Mesenchymal stem cell (in vitro differentiated cells and primary cell): ENCODE results near the gene PLIN3.
A peak's percentile ranks its signal among the peaks of the same experiment; 100 is the strongest.
"Not testable (repeated sequence)": the region's sequence is repeated elsewhere in the genome, so short reads cannot be mapped to it uniquely, and the experiment has no call there.

Experiments used
- DNase-seq: peaks from one replicate; pipeline ENCODE4 v3.0.0-alpha.2; 2013
- H2AFZ ChIP-seq: one replicate; pipeline ENCODE4 v1.6.1; 2013; ENCODE audit warnings: low read depth, mild to moderate bottlenecking, control low read depth, inconsistent platforms, low read length, moderate library complexity
- H2AK5ac ChIP-seq: 2 replicates; pipeline ENCODE4 v1.6.1; 2013; ENCODE audit warnings: low read length, moderate library complexity, mild to moderate bottlenecking, inconsistent platforms; ENCODE audit not compliant: severe bottlenecking
- H2BK120ac ChIP-seq: one replicate; pipeline ENCODE4 v1.6.1; 2013; ENCODE audit warnings: low read depth, mild to moderate bottlenecking, inconsistent platforms, low read length, moderate library complexity
- H2BK12ac ChIP-seq, 2 experiments: one replicate each; pipeline ENCODE4 v1.6.1; 2013; ENCODE audit warnings: inconsistent platforms in 2 of 2, low read length in 2 of 2, mild to moderate bottlenecking in 2 of 2, moderate library complexity in 2 of 2, control low read depth in 1 of 2
- H2BK15ac ChIP-seq: one replicate; pipeline ENCODE4 v1.6.1; 2013; ENCODE audit warnings: mild to moderate bottlenecking, low read depth, inconsistent platforms; ENCODE audit not compliant: poor library complexity, severe bottlenecking
- H2BK5ac ChIP-seq: 2 replicates; pipeline ENCODE4 v1.6.1; 2013; ENCODE audit warnings: low read depth, mild to moderate bottlenecking, low read length, control low read depth, inconsistent platforms; ENCODE audit not compliant: poor library complexity, severe bottlenecking
- H3K14ac ChIP-seq, 2 experiments: one replicate each; pipeline ENCODE4 v1.6.1; 2013; ENCODE audit warnings: inconsistent platforms in 2 of 2, low read length in 2 of 2, control low read depth in 1 of 2, mild to moderate bottlenecking in 1 of 2, moderate library complexity in 1 of 2
- H3K18ac ChIP-seq, 2 experiments: one replicate each; pipeline ENCODE4 v1.6.1; 2013; ENCODE audit warnings: inconsistent platforms in 2 of 2, low read length in 2 of 2, control low read depth in 1 of 2, low read depth in 1 of 2, mild to moderate bottlenecking in 1 of 2
- H3K23ac ChIP-seq, 2 experiments: one replicate each; pipeline ENCODE4 v1.6.1; 2013; ENCODE audit warnings: inconsistent platforms in 2 of 2, low read length in 2 of 2, mild to moderate bottlenecking in 2 of 2, moderate library complexity in 2 of 2, control low read depth in 1 of 2
- H3K27ac ChIP-seq: 2 replicates; pipeline ENCODE4 v1.5.1; 2013; ENCODE audit warnings: mild to moderate bottlenecking, moderate library complexity, low read length, control low read depth, inconsistent platforms; ENCODE audit not compliant: poor library complexity, severe bottlenecking
- H3K27me3 ChIP-seq, 2 experiments: 2 replicates each; pipeline versions ENCODE4 v1.6.1 to v1.7.0; 2013; ENCODE audit warnings: low read length in 2 of 2, mild to moderate bottlenecking in 2 of 2, moderate library complexity in 2 of 2, control low read depth in 1 of 2, inconsistent platforms in 1 of 2; ENCODE audit not compliant: control insufficient read depth in 1 of 2, insufficient read depth in 1 of 2
- H3K36me3 ChIP-seq, 2 experiments: 2 replicates each; pipeline versions ENCODE4 v1.6.1 to v1.7.0; 2013; ENCODE audit warnings: low read length in 2 of 2, control low read depth in 1 of 2, inconsistent platforms in 1 of 2, low read depth in 1 of 2, mild to moderate bottlenecking in 1 of 2; ENCODE audit not compliant: insufficient read depth in 2 of 2, control insufficient read depth in 1 of 2
- H3K4ac ChIP-seq, 2 experiments: one replicate each; pipeline ENCODE4 v1.6.1; 2013; ENCODE audit warnings: inconsistent platforms in 2 of 2, low read length in 2 of 2, mild to moderate bottlenecking in 2 of 2, moderate library complexity in 2 of 2, control low read depth in 1 of 2, low read depth in 1 of 2
- H3K4me1 ChIP-seq: 2 replicates; pipeline ENCODE4 v1.6.1; 2013; ENCODE audit warnings: low read depth, low read length, control low read depth; ENCODE audit not compliant: control insufficient read depth, insufficient read depth
- H3K4me2 ChIP-seq: 2 replicates; pipeline ENCODE4 v1.6.1; 2013; ENCODE audit warnings: low read length, mild to moderate bottlenecking, inconsistent platforms; ENCODE audit not compliant: poor library complexity, severe bottlenecking
- H3K4me3 ChIP-seq, 2 experiments: 2 replicates each; pipeline versions ENCODE4 v1.5.1 to v1.7.0; 2013; ENCODE audit warnings: low read length in 2 of 2, mild to moderate bottlenecking in 2 of 2, control low read depth in 1 of 2, low read depth in 1 of 2; ENCODE audit not compliant: insufficient read depth in 1 of 2
- H3K79me1 ChIP-seq: replicated peaks from 2 replicates; pipeline ENCODE4 v1.6.1; 2013; ENCODE audit warnings: mild to moderate bottlenecking, control low read depth, low read length, inconsistent platforms; ENCODE audit not compliant: poor library complexity, severe bottlenecking
- H3K9ac ChIP-seq: 2 replicates; pipeline ENCODE4 v1.7.0; 2013; ENCODE audit warnings: mild to moderate bottlenecking, low read length, moderate library complexity
- H3K9me3 ChIP-seq: 2 replicates; pipeline ENCODE4 v1.7.0; 2013; ENCODE audit warnings: mild to moderate bottlenecking, low read length; ENCODE audit not compliant: control insufficient read depth
- H4K8ac ChIP-seq: one replicate; pipeline ENCODE4 v1.6.1; 2013; ENCODE audit warnings: inconsistent platforms, mild to moderate bottlenecking, low read length, moderate library complexity
- H4K91ac ChIP-seq: one replicate; pipeline ENCODE4 v1.6.1; 2013; ENCODE audit warnings: mild to moderate bottlenecking, low read length, inconsistent platforms
- WGBS: methylation state at CpG from one replicate; pipeline ENCODE4 v1.1.7; 2013; ENCODE audit warnings: mixed read lengths; 5-methylcytosine and 5-hydroxymethylcytosine counted together

The PLIN3 gene

GRCh38 chr19:4849019-4849418, 18.4 kb downstream of the PLIN3 start:
- no peak overlapping the region for H4K91ac ChIP-seq
- no peak for DNase-seq
- H3K4me3 ChIP-seq, result no peak overlapping the region
- H2BK120ac ChIP-seq, result no peak overlapping the region
- no peak overlapping the region for H3K4me2 ChIP-seq
- no peak overlapping the region for H3K18ac ChIP-seq
- H3K27me3 ChIP-seq, result no peaks in the 10 kb centered on the region
- no peak overlapping the region for H3K27ac ChIP-seq
- no peak overlapping the region for H2AK5ac ChIP-seq
- peaks cover 31% of the 10 kb centered on the region for H3K4me1 ChIP-seq
- H3K36me3 ChIP-seq, result peaks cover 76 to 86% of the 10 kb centered on the region in 2 experiments
- H3K79me1 ChIP-seq, result peaks cover 11% of the 10 kb centered on the region
- no peak overlapping the region for H2BK15ac ChIP-seq
- no peak overlapping the region for H2AFZ ChIP-seq
- no peak overlapping the region for H3K14ac ChIP-seq
- no peak overlapping the region for H2BK12ac ChIP-seq
- WGBS, result 98% methylated on average over 7 of the region's 7 CpGs
- H3K9me3 ChIP-seq, result no peaks in the 10 kb centered on the region
- H4K8ac ChIP-seq, result no peak overlapping the region
- H2BK5ac ChIP-seq, result no peak overlapping the region
- H3K4ac ChIP-seq, result no peak overlapping the region
- no peak overlapping the region for H3K23ac ChIP-seq
- H3K9ac ChIP-seq, result no peak overlapping the region

DNA sequence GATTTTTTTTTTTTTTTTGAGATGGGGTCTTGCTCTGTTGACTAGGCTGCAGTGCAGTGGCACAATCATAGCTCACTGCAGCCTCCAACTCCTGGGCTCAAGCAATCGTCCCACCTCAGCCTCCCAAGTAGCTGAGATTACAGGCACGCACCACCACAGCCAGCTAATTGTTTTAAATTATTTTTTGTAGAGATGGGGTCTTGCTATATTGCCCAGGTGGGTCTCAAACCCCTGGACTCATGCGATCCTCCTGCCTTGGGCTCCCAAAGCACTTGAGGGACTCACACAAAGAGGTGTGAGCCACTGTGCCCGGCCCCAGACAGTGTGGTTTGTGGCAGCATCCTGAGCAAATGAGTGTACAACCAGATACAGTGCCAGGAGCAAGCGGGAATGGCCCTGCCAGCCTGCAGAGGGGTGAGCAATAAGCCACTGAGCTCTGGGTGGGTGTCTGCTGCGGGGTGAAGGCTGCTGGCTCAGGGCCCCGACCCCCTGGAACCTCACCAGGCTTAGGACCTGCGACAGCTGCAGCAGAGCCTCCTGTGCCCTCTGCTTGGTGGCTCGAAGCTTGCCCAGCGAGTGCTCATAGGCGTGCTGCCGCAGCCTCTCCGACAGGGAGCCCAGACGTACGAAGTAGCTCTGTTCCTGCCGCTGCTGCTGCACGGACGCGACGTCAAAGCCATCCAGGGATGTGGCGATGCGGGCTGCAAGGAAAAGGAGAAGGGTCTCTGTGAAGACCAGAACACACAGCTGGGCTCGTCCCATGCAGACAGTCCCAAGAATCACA, 20.1 kb downstream of the PLIN3 start:
- no peak overlapping the region for H3K4ac ChIP-seq
- 98% methylated on average over 20 of the region's 23 CpGs for WGBS

DNA sequence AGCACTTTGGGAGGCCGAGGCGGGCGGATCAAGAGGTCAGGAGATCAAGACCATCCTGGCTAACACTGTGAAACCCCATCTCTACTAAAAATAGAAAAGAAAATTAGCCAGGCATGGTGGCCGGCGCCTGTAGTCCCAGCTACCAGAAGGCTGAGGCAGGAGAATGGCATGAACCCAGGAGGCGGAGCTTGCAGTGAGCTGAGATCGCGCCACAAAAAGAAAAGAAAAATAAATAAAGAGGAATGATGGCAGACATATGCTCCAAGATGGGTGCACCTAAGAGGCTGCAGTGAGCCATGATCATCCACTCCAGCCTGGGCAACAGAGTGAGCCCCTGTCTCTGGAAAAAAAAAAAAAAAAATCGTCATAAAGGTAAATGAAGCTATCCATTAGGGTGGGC, 21.5 kb downstream of the PLIN3 start:
- not testable (repeated sequence) for H3K4ac ChIP-seq, H4K8ac ChIP-seq, H3K27me3 ChIP-seq, H3K9me3 ChIP-seq, H3K23ac ChIP-seq, H3K14ac ChIP-seq, H4K91ac ChIP-seq, H3K18ac ChIP-seq, H2BK15ac ChIP-seq, H2BK120ac ChIP-seq, H3K4me3 ChIP-seq, H2AK5ac ChIP-seq, H3K4me2 ChIP-seq, H2AFZ ChIP-seq, H2BK5ac ChIP-seq, H2BK12ac ChIP-seq
- Histone ChIP-seq H3K4me1 (peaks cover 28% of the 10 kb centered on the region), H3K27ac (peak overlapping the region; percentile 68), H3K9ac (peak overlapping the region; percentile 29), H3K79me1 (peaks cover 16% of the 10 kb centered on the region), H3K36me3 (peaks cover 73 to 79% of the 10 kb centered on the region in 2 experiments)
- 42% methylated on average over 8 of the region's 9 CpGs for WGBS
- peak; percentile 75 for DNase-seq

More for the DNA sequence above, 20.1 kb downstream of the PLIN3 start:
- H3K27ac ChIP-seq, result no peak overlapping the region
- H3K18ac ChIP-seq, result no peak overlapping the region
- H2BK120ac ChIP-seq, result no peak overlapping the region
- no peak overlapping the region for H3K4me2 ChIP-seq
- H2BK5ac ChIP-seq, result no peak overlapping the region
- no peak overlapping the region for H2AFZ ChIP-seq
- H3K9ac ChIP-seq, result no peak overlapping the region
- no peak overlapping the region for H3K23ac ChIP-seq
- H3K36me3 ChIP-seq, result peaks cover 75 to 82% of the 10 kb centered on the region in 2 experiments
- no peaks in the 10 kb centered on the region for H3K27me3 ChIP-seq
- peak overlapping the region; percentile 48 for H4K8ac ChIP-seq
- H2AK5ac ChIP-seq, result no peak overlapping the region
- DNase-seq, result no peak
- no peak overlapping the region for H3K14ac ChIP-seq
- H3K4me1 ChIP-seq, result peaks cover 31% of the 10 kb centered on the region
- no peaks in the 10 kb centered on the region for H3K9me3 ChIP-seq
- H2BK12ac ChIP-seq, result no peak overlapping the region
- H4K91ac ChIP-seq, result peak overlapping the region; percentile 18
- no peak overlapping the region for H3K4me3 ChIP-seq
- H3K79me1 ChIP-seq, result peaks cover 15% of the 10 kb centered on the region
- no peak overlapping the region for H2BK15ac ChIP-seq

DNA sequence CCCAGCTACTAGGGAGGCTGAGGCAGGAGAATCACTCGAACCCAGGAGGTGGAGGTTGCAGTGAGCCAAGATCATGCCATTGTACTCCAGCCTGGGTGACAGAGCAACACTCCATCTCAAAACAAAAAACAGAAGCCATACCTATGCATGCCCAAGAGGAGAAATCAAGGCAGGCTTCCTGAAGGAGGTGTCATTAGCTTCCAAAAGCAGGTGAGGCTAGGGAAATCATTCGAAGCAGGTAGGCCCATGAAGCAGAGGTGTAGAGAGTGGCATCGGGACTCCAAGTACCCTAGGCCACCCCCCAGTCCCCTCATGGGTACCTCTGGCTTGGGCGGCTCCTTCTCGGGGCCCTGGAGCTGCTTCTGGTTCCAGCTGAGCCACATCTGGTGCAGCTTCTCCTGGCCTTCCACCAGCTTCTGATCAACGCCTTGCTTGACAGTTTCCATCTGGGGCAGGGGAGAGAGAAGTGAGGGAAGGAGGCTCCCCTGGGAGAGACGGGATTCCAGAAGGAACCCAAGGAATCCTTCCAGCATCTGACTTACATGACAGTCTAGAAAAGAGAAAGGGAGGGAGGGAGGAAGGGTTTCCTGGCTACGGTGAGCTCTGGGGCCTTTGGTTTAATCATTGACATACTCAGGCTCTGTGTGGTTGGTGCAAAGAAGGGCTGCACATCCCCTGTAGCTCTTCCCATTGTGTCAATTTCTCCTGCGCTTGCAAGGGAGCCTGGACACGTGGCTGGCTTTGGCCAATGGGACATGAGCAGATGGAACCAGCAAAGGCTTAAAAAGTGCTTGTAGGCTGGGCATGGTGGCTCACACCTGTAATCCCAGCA, 22.9 kb downstream of the PLIN3 start:
- Histone ChIP-seq H2BK15ac (no peak overlapping the region), H4K91ac (no peak overlapping the region), H3K4me1 (peaks cover 26% of the 10 kb centered on the region), H3K23ac (no peak overlapping the region), H3K27me3 (no peaks in the 10 kb centered on the region), H3K9me3 (no peaks in the 10 kb centered on the region), H2BK12ac (no peak overlapping the region), H3K4ac (no peak overlapping the region), H3K9ac (peak overlapping the region; percentile 53), H3K4me3 (no peak overlapping the region), H4K8ac (no peak overlapping the region), H3K27ac (peak overlapping the region; percentile 75), H2BK5ac (no peak overlapping the region), H3K18ac (peak overlapping the region in 1 of 2 experiments; percentile 57), H2AFZ (no peak overlapping the region), H2AK5ac (no peak overlapping the region), H2BK120ac (no peak overlapping the region), H3K4me2 (peak overlapping the region; percentile 1), H3K36me3 (peaks cover 73 to 81% of the 10 kb centered on the region in 2 experiments), H3K14ac (no peak overlapping the region), H3K79me1 (peaks cover 21% of the 10 kb centered on the region)
- WGBS, result 77% methylated on average over 9 of the region's 10 CpGs
- peak; percentile 65 for DNase-seq
